ENCODE measurements around the gene LAMA2. TPM values are rescaled to one million over a fixed set of nuclear protein-coding genes. Genes with fewer than 3 reads are reported as not detected.

LAMA2 gene, protein sequence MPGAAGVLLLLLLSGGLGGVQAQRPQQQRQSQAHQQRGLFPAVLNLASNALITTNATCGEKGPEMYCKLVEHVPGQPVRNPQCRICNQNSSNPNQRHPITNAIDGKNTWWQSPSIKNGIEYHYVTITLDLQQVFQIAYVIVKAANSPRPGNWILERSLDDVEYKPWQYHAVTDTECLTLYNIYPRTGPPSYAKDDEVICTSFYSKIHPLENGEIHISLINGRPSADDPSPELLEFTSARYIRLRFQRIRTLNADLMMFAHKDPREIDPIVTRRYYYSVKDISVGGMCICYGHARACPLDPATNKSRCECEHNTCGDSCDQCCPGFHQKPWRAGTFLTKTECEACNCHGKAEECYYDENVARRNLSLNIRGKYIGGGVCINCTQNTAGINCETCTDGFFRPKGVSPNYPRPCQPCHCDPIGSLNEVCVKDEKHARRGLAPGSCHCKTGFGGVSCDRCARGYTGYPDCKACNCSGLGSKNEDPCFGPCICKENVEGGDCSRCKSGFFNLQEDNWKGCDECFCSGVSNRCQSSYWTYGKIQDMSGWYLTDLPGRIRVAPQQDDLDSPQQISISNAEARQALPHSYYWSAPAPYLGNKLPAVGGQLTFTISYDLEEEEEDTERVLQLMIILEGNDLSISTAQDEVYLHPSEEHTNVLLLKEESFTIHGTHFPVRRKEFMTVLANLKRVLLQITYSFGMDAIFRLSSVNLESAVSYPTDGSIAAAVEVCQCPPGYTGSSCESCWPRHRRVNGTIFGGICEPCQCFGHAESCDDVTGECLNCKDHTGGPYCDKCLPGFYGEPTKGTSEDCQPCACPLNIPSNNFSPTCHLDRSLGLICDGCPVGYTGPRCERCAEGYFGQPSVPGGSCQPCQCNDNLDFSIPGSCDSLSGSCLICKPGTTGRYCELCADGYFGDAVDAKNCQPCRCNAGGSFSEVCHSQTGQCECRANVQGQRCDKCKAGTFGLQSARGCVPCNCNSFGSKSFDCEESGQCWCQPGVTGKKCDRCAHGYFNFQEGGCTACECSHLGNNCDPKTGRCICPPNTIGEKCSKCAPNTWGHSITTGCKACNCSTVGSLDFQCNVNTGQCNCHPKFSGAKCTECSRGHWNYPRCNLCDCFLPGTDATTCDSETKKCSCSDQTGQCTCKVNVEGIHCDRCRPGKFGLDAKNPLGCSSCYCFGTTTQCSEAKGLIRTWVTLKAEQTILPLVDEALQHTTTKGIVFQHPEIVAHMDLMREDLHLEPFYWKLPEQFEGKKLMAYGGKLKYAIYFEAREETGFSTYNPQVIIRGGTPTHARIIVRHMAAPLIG (N-terminal part only)
- total RNA-seq: 10 to 100 TPM in 1 of 6 experiments, 1 to 10 TPM in 5; 2.9 to 12.1 (median 6.2) TPM
- long read RNA-seq, partial matches to known transcripts: 1 of 1 reads
- long read RNA-seq, other reads (novel, unspliced or antisense): 0 of 1 reads

DNA sequence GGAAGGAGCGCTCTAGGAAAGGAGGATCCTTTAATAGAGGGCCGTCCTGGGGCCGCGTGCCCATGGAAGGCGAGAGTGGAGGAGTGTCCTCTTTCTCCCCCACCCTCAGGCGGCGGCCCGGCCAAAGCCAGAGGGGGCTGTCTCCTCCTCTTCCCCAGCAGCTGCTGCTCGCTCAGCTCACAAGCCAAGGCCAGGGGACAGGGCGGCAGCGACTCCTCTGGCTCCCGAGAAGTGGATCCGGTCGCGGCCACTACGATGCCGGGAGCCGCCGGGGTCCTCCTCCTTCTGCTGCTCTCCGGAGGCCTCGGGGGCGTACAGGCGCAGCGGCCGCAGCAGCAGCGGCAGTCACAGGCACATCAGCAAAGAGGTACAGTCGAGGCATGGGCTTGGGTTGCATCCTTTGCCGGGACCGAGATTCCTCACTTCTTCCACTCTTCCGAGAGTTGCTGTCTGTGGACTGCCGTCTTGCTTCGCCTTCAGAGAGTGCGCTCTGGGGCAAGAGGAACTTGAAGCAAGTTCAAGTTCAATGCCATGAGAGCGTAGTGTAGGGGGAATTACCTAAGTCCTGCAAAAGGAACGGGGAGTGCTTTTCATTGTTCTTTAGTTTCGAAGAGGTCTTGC lies at the start of gene LAMA2:
TSS of gene LAMA2 (plus strand) at position 148 of the 621 bp plus-strand sequence. CDS start at position 256, 108 bp downstream.
- 5% methylated on average over 13 of the region's 36 CpGs for WGBS (ENCODE audit: insufficient coverage, low coverage, low lambda C conversion rate, missing lambda C conversion rate)
- TF ChIP-seq, protein P1, sequence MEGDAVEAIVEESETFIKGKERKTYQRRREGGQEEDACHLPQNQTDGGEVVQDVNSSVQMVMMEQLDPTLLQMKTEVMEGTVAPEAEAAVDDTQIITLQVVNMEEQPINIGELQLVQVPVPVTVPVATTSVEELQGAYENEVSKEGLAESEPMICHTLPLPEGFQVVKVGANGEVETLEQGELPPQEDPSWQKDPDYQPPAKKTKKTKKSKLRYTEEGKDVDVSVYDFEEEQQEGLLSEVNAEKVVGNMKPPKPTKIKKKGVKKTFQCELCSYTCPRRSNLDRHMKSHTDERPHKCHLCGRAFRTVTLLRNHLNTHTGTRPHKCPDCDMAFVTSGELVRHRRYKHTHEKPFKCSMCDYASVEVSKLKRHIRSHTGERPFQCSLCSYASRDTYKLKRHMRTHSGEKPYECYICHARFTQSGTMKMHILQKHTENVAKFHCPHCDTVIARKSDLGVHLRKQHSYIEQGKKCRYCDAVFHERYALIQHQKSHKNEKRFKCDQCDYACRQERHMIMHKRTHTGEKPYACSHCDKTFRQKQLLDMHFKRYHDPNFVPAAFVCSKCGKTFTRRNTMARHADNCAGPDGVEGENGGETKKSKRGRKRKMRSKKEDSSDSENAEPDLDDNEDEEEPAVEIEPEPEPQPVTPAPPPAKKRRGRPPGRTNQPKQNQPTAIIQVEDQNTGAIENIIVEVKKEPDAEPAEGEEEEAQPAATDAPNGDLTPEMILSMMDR (IDR thresholded peaks at IDR 0.05): no peak
- TF ChIP-seq POLR2A (IDR thresholded peaks at IDR 0.05): no peak
- Histone ChIP-seq H3K9me3 (no peaks in the 10 kb centered on the region), H3K36me3 (no peaks in the 10 kb centered on the region), H3K4me1 (no peaks in the 10 kb centered on the region), H3K4me3 (peak within 1 kb of the TSS in 2 of 3 donors; percentile 11 to 23), H3K27ac (no peak within 1 kb of the TSS), H3K27me3 (no peaks in the 10 kb centered on the region)
- intact Hi-C loops (cut with DNase I): no loop called here
- ATAC-seq (peak; percentile 47 to 74 (median 64)), DNase-seq (peak; percentile 29 to 59 (median 49))

DNA sequence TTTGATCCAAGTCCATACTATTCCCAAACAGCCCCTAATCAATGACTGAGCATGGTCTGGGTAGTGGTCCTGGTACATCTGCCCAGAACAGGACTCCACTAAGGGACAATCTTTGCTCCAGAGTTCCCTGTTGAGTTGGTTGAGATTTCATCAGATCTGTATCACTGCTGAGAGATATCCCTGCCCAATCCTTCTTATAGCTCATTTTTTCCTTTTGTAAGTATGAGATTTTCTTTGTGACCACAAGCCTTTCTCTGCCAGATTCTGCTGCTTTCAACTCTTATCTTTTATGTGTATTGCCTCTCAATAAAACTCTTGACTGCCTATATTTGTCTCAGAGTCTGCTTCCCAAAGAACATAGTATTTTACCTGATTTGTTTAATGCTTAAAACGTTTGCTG lies 46.2 kb upstream of the LAMA2 start:
- WGBS (ENCODE audit: insufficient coverage, low coverage, low lambda C conversion rate, missing lambda C conversion rate): 5% methylated on average over 1 of the region's 1 CpG
- H3K27me3 ChIP-seq: no peaks in the 10 kb centered on the region
- no peaks in the 10 kb centered on the region for H3K9me3 ChIP-seq
- DNase-seq (no peak), ATAC-seq (no peak)
- no peak overlapping the region for H3K4me3 ChIP-seq
- no peaks in the 10 kb centered on the region for H3K4me1 ChIP-seq
- H3K36me3 ChIP-seq: no peaks in the 10 kb centered on the region
- intact Hi-C loops (cut with DNase I): no loop called here
- no peak overlapping the region for H3K27ac ChIP-seq
- no peak for TF ChIP-seq POLR2A (IDR thresholded peaks at IDR 0.05)
- TF ChIP-seq, protein P1 (IDR thresholded peaks at IDR 0.05): no peak

DNA sequence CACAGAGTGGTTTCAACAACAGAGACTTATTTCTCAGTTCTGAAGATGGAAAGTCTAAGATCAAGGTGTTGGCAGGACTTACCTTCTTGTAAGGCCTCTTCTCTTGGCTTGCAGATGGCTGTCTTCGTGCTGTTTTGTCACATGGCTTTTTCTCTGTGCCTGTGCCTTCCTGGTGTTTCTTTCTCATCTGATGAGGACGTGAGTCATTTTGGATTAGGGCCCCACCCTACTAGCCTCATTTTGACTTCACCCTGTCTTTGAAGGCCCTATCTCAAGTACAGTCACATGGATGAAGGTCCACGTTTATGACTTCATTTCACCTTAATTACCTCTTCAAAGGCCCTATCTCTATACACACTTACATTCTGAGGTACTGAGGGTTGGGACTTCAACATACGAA lies 41.4 kb upstream of the LAMA2 start:
- Histone ChIP-seq H3K27me3 (no peaks in the 10 kb centered on the region), H3K4me3 (no peak overlapping the region), H3K4me1 (no peaks in the 10 kb centered on the region), H3K27ac (no peak overlapping the region), H3K9me3 (no peaks in the 10 kb centered on the region), H3K36me3 (no peaks in the 10 kb centered on the region)
- 24% methylated on average over 4 of the region's 4 CpGs for WGBS (ENCODE audit: insufficient coverage, low coverage, low lambda C conversion rate, missing lambda C conversion rate)
- TF ChIP-seq, protein P1 (IDR thresholded peaks at IDR 0.05): no peak
- no peak for TF ChIP-seq POLR2A (IDR thresholded peaks at IDR 0.05)
- DNase-seq (no peak), ATAC-seq (no peak)
- intact Hi-C loops (cut with DNase I): no loop called here

DNA sequence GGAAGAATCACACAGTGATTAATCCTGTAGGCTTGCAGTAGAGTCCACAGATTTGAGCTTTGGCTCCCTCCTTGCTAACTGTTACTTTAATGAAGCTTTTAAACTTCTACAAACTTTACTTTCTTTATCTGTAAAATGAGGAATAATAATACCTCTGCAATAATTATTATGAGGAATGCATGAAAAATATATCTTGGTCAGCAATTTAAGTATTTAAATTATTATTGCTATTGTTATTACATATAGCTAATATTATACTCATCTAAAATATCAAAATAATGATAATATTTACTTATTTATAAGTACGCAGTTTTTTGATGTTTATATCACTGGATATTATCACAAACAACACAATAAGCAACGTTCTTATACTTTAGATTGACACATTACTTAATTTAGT lies 38.3 kb upstream of the LAMA2 start:
- intact Hi-C loops (cut with DNase I): no loop called here
- 34% methylated on average over 2 of the region's 2 CpGs for WGBS (ENCODE audit: insufficient coverage, low coverage, low lambda C conversion rate, missing lambda C conversion rate)
- TF ChIP-seq POLR2A (IDR thresholded peaks at IDR 0.05): no peak
- TF ChIP-seq, protein P1 (IDR thresholded peaks at IDR 0.05): no peak
- DNase-seq (no peak), ATAC-seq (no peak)
- Histone ChIP-seq H3K9me3 (no peaks in the 10 kb centered on the region), H3K4me3 (no peak overlapping the region), H3K27ac (no peak overlapping the region), H3K4me1 (no peaks in the 10 kb centered on the region), H3K36me3 (no peaks in the 10 kb centered on the region), H3K27me3 (no peaks in the 10 kb centered on the region)

Measured in right lobe of liver (tissue), 6 donors.